H9 (cell line): Measurements from ENCODE around the gene XKRX. TPM values are rescaled to one million over a fixed set of nuclear protein-coding genes. Genes with fewer than 3 reads are reported as not detected.

Experiments
- DNase-seq: peaks from one replicate; pipeline ENCODE4 v3.0.0-alpha.2; 2017
- H2AFZ ChIP-seq: one replicate; pipeline ENCODE4 v1.6.1; 2013; ENCODE audit warnings: mild to moderate bottlenecking, low read length, control low read depth, moderate library complexity
- H2AK5ac ChIP-seq: 2 replicates; pipeline ENCODE4 v1.6.1; 2013; ENCODE audit warnings: low read length, control low read depth, mixed read lengths; ENCODE audit not compliant: insufficient read length
- H2BK120ac ChIP-seq: one replicate; pipeline ENCODE4 v1.6.1; 2013; ENCODE audit warnings: low read depth, mild to moderate bottlenecking, low read length, control low read depth, inconsistent platforms; ENCODE audit not compliant: poor library complexity, severe bottlenecking
- H2BK12ac ChIP-seq: 2 replicates; pipeline ENCODE4 v1.6.1; 2013; ENCODE audit warnings: low read length, control low read depth, mixed read lengths, low read depth; ENCODE audit not compliant: insufficient read length
- H2BK15ac ChIP-seq: 2 replicates; pipeline ENCODE4 v1.6.1; 2013; ENCODE audit warnings: low read depth, low read length, control low read depth
- H2BK20ac ChIP-seq: one replicate; pipeline ENCODE4 v1.6.1; 2013; ENCODE audit warnings: low read depth, mild to moderate bottlenecking, low read length, control low read depth, inconsistent platforms; ENCODE audit not compliant: poor library complexity, severe bottlenecking
- H2BK5ac ChIP-seq: 2 replicates; pipeline ENCODE4 v1.6.1; 2013; ENCODE audit warnings: low read length, control low read depth, mixed read lengths; ENCODE audit not compliant: insufficient read length
- H3K14ac ChIP-seq: 2 replicates; pipeline ENCODE4 v1.6.1; 2013; ENCODE audit warnings: low read length, control low read depth; ENCODE audit not compliant: insufficient read depth
- H3K18ac ChIP-seq: 2 replicates; pipeline ENCODE4 v1.6.1; 2013; ENCODE audit warnings: low read depth, mild to moderate bottlenecking, mixed read lengths, low read length, control low read depth; ENCODE audit not compliant: insufficient read length
- H3K23ac ChIP-seq: 2 replicates; pipeline ENCODE4 v1.6.1; 2013; ENCODE audit warnings: low read length, control low read depth, mixed read lengths, low read depth; ENCODE audit not compliant: insufficient read length
- H3K23me2 ChIP-seq: 2 replicates; pipeline ENCODE4 v1.6.1; 2013; ENCODE audit warnings: low read depth, mild to moderate bottlenecking, mixed read lengths, low read length, control low read depth; ENCODE audit not compliant: insufficient read length, poor library complexity, severe bottlenecking
- H3K27ac ChIP-seq: 2 replicates; pipeline ENCODE4 v1.5.1; 2013; ENCODE audit warnings: low read length, control low read depth, mixed read lengths, low read depth; ENCODE audit not compliant: insufficient read length
- H3K27me3 ChIP-seq: 2 replicates; pipeline ENCODE4 v1.6.1; 2013; ENCODE audit warnings: low read length, control low read depth, inconsistent platforms; ENCODE audit not compliant: insufficient read depth
- H3K4ac ChIP-seq: 2 replicates; pipeline ENCODE4 v1.6.1; 2013; ENCODE audit warnings: low read depth, mild to moderate bottlenecking, control low read depth, inconsistent platforms, low read length, moderate library complexity
- H3K4me1 ChIP-seq: 2 replicates; pipeline ENCODE4 v1.6.1; 2013; ENCODE audit warnings: low read length, control low read depth, inconsistent platforms; ENCODE audit not compliant: insufficient read depth
- H3K4me2 ChIP-seq: 2 replicates; pipeline ENCODE4 v1.6.1; 2013; ENCODE audit warnings: low read length, control low read depth, mixed read lengths; ENCODE audit not compliant: insufficient read length, insufficient read depth
- H3K56ac ChIP-seq: 2 replicates; pipeline ENCODE4 v1.6.1; 2013; ENCODE audit warnings: low read depth, mild to moderate bottlenecking, mixed read lengths, low read length, control low read depth; ENCODE audit not compliant: insufficient read length
- H3K79me1 ChIP-seq: 2 replicates; pipeline ENCODE4 v1.6.1; 2013; ENCODE audit warnings: low read depth, mild to moderate bottlenecking, moderate library complexity, low read length, control low read depth, inconsistent platforms; ENCODE audit not compliant: insufficient read depth, poor library complexity, severe bottlenecking
- H3K79me2 ChIP-seq: 2 replicates; pipeline ENCODE4 v1.6.1; 2013; ENCODE audit warnings: low read length, control low read depth, inconsistent platforms; ENCODE audit not compliant: insufficient read depth
- H3K9ac ChIP-seq: 2 replicates; pipeline ENCODE4 v1.6.1; 2013; ENCODE audit warnings: low read length, control low read depth, mixed read lengths; ENCODE audit not compliant: insufficient read length; ENCODE audit errors: extremely low read depth
- H3K9me3 ChIP-seq: one replicate; pipeline ENCODE4 v1.6.1; 2013; ENCODE audit warnings: low read depth, low read length, inconsistent platforms; ENCODE audit not compliant: control insufficient read depth
- H3T11ph ChIP-seq: one replicate; pipeline ENCODE4 v1.6.1; 2013; ENCODE audit warnings: mild to moderate bottlenecking, low read length, control low read depth, inconsistent platforms
- H4K20me1 ChIP-seq: one replicate; pipeline ENCODE4 v1.6.1; 2013; ENCODE audit not compliant: control insufficient read depth, insufficient read length, insufficient read depth
- H4K5ac ChIP-seq: 2 replicates; pipeline ENCODE4 v1.6.1; 2013; ENCODE audit warnings: low read depth, mild to moderate bottlenecking, mixed read lengths, low read length, control low read depth; ENCODE audit not compliant: insufficient read length
- H4K8ac ChIP-seq: replicated peaks from 2 replicates; pipeline ENCODE4 v1.6.1; 2013; ENCODE audit warnings: low read length, control low read depth, mixed read lengths, low read depth; ENCODE audit not compliant: insufficient read length
- H4K91ac ChIP-seq: 2 replicates; pipeline ENCODE4 v1.6.1; 2013; ENCODE audit warnings: low read depth, mild to moderate bottlenecking, moderate library complexity, mixed read lengths, low read length, control low read depth; ENCODE audit not compliant: insufficient read length
- H3K27ac Mint-ChIP-seq, 3 experiments: 2 replicates in 2 of 3; 3 replicates in 1 of 3; pipeline ENCODE4 v1.8.0; 2020 to 2021; ENCODE audit warnings: mixed read lengths in 3 of 3, mild to moderate bottlenecking in 1 of 3, moderate library complexity in 1 of 3
- H3K27me3 Mint-ChIP-seq: 2 replicates; pipeline ENCODE4 v1.8.0; 2021; ENCODE audit warnings: low read depth, mild to moderate bottlenecking, moderate library complexity, mixed read lengths
- H3K36me3 Mint-ChIP-seq, 3 experiments: 2 replicates in 2 of 3; 3 replicates in 1 of 3; pipeline ENCODE4 v1.8.0; 2020 to 2021; ENCODE audit warnings: low read depth in 3 of 3, mixed read lengths in 3 of 3; ENCODE audit not compliant: insufficient read depth in 1 of 3
- H3K4me1 Mint-ChIP-seq, 2 experiments: 2 replicates each; pipeline ENCODE4 v1.8.0; 2020; ENCODE audit warnings: mixed read lengths in 2 of 2
- H3K4me3 Mint-ChIP-seq, 2 experiments: 2 replicates in 1 of 2; 3 replicates in 1 of 2; pipeline ENCODE4 v1.8.0; 2020 to 2021; ENCODE audit warnings: mild to moderate bottlenecking in 2 of 2, mixed read lengths in 2 of 2, moderate library complexity in 1 of 2
- H3K9me3 Mint-ChIP-seq, 2 experiments: 2 replicates in 1 of 2; 3 replicates in 1 of 2; pipeline ENCODE4 v1.8.0; 2020; ENCODE audit warnings: mild to moderate bottlenecking in 2 of 2, mixed read lengths in 2 of 2, moderate library complexity in 1 of 2
- CTCF ChIP-seq: fragments of 200-600 bp; sonication (generic); conservative IDR thresholded peaks from 3 replicates; pipeline ENCODE4 v1.8.0; 2021; ENCODE audit warnings: antibody characterized with exemption, mild to moderate bottlenecking
- WGBS: extraction: QIAGEN DNeasy Blood & Tissue Kit; methylation state at CpG from one replicate; pipeline ENCODE4 v1.1.7; 2013; ENCODE audit warnings: missing lambda C conversion rate, low lambda C conversion rate, mixed read lengths; ENCODE audit not compliant: insufficient read length; ENCODE audit errors: extremely low coverage; 5-methylcytosine and 5-hydroxymethylcytosine counted together
- total RNA-seq: library from RNA; stranded (reverse); gene quantifications from 2 replicates; pipeline ENCODE4 v1.2.1, GENCODE V29; 2021

XKRX gene
- total RNA-seq, 1 experiment from 2014 or later = 0.44 TPM

- Histone ChIP-seq H4K8ac (no peak overlapping the region), H3K9ac (no peak overlapping the region), H2AK5ac (no peak overlapping the region), H4K20me1 (no peaks in the 10 kb centered on the region), H3K9me3 (peaks cover 52% of the 10 kb centered on the region), H3T11ph (no peak overlapping the region), H3K23ac (no peak overlapping the region), H3K56ac (no peak overlapping the region), H3K4me2 (no peak overlapping the region), H2BK5ac (no peak overlapping the region), H3K79me2 (no peaks in the 10 kb centered on the region), H2BK20ac (no peak overlapping the region), H3K4me1 (no peaks in the 10 kb centered on the region), H3K27ac (no peak overlapping the region), H3K79me1 (no peaks in the 10 kb centered on the region), H2BK15ac (no peak overlapping the region), H2BK12ac (no peak overlapping the region), H3K23me2 (no peaks in the 10 kb centered on the region), H3K27me3 (no peaks in the 10 kb centered on the region), H2AFZ (no peak overlapping the region), H3K14ac (no peak overlapping the region), H3K4ac (no peak overlapping the region), H4K5ac (no peak overlapping the region), H4K91ac (no peak overlapping the region), H3K18ac (no peak overlapping the region), H2BK120ac (no peak overlapping the region)
- Mint-ChIP-seq H3K27ac (no peak overlapping the region), H3K4me1 (peaks cover 5% of the 10 kb centered on the region in 2 experiments), H3K9me3 (peaks cover 71 to 77% of the 10 kb centered on the region in 2 experiments), H3K4me3 (no peak overlapping the region), H3K27me3 (peaks cover 1% of the 10 kb centered on the region; the same call in 1 of the 2 replicates), H3K36me3 (peaks cover 0 to 3% (median 2%) of the 10 kb centered on the region in 3 experiments; a peak in 3 of 7 replicates)
- DNase-seq = no peak
- TF ChIP-seq CTCF = no peak
- no CpG with 5 or more reads among the region's 1 CpG for WGBS
Measured at GRCh38 chrX:100911731-100912130, 17.0 kb downstream of the XKRX start.
